ENCODE results near the gene DCC. TPM values are rescaled to one million over a fixed set of nuclear protein-coding genes. Genes with fewer than 3 reads are reported as not detected.

The DCC gene
- total and polyA plus RNA-seq, 2 of the 8 experiments (the other 6 are each of a cell fraction or from before 2014, with no cell fraction given): 0.14 to 1.4 TPM

GRCh38 chr18:52311331-52311730 is 28.7 kb upstream of the DCC start (continued):
- no peak for TF ChIP-seq TCF12 (IDR thresholded peaks at IDR 0.05; ENCODE audit: low read depth, low read length)
- no peak for TF ChIP-seq CREB1 (IDR thresholded peaks at IDR 0.05)
- TF ChIP-seq, protein P1, sequence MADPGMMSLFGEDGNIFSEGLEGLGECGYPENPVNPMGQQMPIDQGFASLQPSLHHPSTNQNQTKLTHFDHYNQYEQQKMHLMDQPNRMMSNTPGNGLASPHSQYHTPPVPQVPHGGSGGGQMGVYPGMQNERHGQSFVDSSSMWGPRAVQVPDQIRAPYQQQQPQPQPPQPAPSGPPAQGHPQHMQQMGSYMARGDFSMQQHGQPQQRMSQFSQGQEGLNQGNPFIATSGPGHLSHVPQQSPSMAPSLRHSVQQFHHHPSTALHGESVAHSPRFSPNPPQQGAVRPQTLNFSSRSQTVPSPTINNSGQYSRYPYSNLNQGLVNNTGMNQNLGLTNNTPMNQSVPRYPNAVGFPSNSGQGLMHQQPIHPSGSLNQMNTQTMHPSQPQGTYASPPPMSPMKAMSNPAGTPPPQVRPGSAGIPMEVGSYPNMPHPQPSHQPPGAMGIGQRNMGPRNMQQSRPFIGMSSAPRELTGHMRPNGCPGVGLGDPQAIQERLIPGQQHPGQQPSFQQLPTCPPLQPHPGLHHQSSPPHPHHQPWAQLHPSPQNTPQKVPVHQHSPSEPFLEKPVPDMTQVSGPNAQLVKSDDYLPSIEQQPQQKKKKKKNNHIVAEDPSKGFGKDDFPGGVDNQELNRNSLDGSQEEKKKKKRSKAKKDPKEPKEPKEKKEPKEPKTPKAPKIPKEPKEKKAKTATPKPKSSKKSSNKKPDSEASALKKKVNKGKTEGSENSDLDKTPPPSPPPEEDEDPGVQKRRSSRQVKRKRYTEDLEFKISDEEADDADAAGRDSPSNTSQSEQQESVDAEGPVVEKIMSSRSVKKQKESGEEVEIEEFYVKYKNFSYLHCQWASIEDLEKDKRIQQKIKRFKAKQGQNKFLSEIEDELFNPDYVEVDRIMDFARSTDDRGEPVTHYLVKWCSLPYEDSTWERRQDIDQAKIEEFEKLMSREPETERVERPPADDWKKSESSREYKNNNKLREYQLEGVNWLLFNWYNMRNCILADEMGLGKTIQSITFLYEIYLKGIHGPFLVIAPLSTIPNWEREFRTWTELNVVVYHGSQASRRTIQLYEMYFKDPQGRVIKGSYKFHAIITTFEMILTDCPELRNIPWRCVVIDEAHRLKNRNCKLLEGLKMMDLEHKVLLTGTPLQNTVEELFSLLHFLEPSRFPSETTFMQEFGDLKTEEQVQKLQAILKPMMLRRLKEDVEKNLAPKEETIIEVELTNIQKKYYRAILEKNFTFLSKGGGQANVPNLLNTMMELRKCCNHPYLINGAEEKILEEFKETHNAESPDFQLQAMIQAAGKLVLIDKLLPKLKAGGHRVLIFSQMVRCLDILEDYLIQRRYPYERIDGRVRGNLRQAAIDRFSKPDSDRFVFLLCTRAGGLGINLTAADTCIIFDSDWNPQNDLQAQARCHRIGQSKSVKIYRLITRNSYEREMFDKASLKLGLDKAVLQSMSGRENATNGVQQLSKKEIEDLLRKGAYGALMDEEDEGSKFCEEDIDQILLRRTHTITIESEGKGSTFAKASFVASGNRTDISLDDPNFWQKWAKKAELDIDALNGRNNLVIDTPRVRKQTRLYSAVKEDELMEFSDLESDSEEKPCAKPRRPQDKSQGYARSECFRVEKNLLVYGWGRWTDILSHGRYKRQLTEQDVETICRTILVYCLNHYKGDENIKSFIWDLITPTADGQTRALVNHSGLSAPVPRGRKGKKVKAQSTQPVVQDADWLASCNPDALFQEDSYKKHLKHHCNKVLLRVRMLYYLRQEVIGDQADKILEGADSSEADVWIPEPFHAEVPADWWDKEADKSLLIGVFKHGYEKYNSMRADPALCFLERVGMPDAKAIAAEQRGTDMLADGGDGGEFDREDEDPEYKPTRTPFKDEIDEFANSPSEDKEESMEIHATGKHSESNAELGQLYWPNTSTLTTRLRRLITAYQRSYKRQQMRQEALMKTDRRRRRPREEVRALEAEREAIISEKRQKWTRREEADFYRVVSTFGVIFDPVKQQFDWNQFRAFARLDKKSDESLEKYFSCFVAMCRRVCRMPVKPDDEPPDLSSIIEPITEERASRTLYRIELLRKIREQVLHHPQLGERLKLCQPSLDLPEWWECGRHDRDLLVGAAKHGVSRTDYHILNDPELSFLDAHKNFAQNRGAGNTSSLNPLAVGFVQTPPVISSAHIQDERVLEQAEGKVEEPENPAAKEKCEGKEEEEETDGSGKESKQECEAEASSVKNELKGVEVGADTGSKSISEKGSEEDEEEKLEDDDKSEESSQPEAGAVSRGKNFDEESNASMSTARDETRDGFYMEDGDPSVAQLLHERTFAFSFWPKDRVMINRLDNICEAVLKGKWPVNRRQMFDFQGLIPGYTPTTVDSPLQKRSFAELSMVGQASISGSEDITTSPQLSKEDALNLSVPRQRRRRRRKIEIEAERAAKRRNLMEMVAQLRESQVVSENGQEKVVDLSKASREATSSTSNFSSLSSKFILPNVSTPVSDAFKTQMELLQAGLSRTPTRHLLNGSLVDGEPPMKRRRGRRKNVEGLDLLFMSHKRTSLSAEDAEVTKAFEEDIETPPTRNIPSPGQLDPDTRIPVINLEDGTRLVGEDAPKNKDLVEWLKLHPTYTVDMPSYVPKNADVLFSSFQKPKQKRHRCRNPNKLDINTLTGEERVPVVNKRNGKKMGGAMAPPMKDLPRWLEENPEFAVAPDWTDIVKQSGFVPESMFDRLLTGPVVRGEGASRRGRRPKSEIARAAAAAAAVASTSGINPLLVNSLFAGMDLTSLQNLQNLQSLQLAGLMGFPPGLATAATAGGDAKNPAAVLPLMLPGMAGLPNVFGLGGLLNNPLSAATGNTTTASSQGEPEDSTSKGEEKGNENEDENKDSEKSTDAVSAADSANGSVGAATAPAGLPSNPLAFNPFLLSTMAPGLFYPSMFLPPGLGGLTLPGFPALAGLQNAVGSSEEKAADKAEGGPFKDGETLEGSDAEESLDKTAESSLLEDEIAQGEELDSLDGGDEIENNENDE (IDR thresholded peaks at IDR 0.05; ENCODE audit: insufficient replicate concordance, low read length): no peak
- no peak for TF ChIP-seq E2F6 (IDR thresholded peaks at IDR 0.05)
- TF ChIP-seq SP2 (IDR thresholded peaks at IDR 0.05; ENCODE audit: low read length): no peak
- no peak for TF ChIP-seq JUN (IDR thresholded peaks at IDR 0.05; ENCODE audit: low read depth, low read length)

Measured in H1 (cell line).